GM18526 (cell line): ENCODE measurements around the gene PDE1A.

Experiments used
- POLR2A ChIP-seq: IDR thresholded peaks from 3 replicates; pipeline ENCODE4 v1.6.1; 2011; ENCODE audit not compliant: insufficient read length; ENCODE audit errors: extremely low read depth

Gene PDE1A

DNA sequence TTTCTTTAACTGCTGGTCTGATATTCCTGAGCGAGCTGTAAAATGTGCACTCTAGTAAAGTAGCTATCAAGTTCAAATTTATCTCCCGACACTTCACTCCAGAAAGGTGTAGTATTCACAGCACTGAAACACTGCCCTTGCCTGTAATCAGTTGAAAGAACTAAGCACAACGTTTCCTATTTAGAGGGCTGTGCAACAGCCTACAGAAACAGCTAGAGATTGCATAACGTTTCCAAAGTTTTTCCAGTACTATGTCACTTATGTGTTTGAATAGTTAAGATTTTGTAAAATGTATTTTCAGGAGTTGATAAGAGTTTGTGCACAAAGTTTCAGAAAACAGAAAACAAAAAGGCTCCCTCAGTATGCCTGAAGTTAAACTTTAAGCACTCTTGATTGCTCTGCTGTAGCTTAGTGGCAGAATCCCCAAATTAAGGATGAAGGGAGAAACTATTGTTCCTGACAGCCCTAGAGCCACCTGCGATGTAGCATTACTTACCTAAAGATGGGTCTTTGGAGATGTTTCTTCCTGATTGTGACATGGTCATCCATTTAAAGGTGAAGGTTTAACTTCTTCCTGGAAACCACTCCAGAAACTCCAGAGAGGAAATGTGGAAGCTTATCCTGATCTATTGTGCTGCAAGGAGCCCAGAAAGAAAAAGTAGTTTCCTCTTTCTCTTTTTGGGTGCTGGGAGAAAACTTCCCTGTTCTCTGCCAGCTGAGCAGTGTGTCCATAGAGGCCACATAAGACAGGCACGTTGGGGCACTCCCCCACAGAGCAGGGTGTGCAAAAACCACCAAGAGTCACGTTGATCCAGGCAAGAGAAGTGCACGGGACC, 536 bp downstream of the PDE1A start:
- no peak for TF ChIP-seq POLR2A

DNA sequence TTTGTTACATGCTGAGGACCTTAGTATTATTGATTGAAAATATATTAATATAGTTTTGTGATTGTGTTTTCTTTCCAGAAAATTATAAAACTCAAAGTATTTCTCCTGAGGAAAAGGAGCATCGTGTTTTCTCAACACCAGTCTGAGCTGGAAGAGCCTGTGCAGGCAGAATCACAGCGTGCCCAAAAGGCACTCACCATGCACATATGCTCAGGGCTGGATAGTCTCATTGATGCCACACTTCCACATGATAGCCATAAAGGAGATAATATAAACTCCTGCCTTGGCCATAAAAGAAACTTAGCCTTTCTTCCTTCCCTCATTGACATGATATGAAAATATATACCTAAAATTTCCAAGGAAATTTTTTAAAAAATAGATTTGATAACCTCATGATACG, 4.0 kb downstream of the PDE1A start:
- TF ChIP-seq POLR2A: no peak

DNA sequence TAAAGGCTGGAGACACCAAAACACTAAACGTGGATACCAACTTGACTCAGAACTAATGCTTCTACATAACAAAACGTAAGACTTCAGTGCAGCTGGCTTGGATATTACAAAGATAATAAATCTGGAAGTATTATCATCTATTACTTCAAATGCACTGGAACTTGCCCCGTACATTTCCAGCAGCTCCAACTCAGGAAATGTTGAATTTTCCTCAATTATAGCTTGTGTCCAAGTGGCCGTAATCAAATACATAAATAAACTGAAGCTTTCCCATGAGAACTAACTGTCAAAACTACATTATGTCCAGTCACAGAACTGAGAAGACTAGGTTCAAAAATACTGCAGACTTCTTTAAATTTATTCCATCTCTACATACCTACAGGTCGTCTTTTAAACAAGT, 6.2 kb downstream of the PDE1A start:
- no peak for TF ChIP-seq POLR2A

DNA sequence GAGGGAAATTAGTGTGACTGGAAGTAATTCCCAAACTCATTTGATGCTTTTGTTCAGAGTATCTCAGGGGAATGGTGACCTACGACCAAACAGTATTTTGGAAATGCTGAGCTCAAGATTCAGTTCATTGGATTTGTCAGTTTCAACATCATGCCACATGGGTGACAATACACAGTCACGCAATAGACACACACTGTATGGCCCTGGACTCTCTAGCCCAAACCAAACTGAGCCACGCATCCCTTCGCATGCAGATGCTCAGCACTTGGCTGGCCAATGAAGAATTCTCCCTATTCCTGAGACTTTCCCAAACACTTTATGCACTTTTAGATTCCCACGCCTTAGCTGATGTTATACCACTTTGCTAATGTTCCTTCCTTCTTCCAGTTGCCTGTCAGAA, 10.0 kb downstream of the PDE1A start:
- TF ChIP-seq POLR2A: no peak

DNA sequence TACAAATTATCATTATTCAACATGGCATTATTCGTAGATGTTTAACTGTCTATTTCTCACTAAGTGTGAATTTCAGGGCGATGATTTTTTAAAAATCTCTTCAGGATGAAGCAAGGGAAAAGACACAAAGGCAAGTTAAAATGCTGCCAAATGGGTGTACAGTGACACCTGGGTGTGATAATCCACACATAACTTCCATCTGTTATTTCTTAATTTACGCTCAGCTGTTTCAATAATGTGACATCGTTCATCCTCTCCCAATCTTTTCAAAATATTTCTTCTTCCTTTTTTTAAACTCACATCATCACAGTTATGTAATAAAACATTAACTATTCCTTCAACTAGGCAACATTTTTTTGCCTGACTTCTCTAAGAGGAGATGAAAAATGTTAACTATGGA, 10.6 kb downstream of the PDE1A start:
- no peak for TF ChIP-seq POLR2A

DNA sequence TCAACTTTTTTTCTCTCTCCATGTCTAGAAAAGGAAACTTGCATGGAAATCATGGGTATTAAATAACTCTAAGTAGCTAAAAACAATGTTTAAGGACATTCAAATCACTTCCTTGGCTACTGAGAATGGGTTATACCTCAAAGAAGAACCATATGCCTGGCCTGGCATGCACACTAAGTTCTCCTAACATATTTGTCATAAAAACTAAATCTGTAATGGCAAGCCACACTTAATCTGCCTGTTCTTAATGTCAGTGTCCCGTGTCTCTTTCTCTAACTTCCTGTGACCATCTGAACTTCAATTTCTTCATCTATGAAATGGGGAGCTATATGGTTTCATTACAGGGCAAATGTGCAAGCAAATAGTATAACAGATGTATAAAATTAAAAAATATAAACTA, 11.1 kb downstream of the PDE1A start:
- no peak for TF ChIP-seq POLR2A

DNA sequence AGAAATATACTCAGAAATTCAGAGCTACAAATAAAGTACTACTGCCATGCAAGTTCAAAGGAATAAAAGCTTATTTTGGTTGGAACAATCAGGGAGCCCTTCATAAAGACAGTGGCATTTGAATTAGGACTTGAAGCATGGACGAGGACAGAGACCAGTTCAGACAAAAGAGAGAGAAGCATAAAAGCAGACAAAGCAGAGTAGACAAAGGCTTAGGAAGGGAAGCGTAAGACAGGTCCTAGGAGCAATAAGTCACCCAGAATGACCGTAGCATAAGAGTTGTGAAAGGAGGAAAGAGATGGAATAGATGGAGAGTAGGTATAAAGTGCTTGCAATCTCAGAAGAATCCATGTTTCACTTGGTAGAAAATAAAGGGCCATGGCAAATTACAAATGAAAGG, 14.0 kb downstream of the PDE1A start:
- TF ChIP-seq POLR2A: no peak

DNA sequence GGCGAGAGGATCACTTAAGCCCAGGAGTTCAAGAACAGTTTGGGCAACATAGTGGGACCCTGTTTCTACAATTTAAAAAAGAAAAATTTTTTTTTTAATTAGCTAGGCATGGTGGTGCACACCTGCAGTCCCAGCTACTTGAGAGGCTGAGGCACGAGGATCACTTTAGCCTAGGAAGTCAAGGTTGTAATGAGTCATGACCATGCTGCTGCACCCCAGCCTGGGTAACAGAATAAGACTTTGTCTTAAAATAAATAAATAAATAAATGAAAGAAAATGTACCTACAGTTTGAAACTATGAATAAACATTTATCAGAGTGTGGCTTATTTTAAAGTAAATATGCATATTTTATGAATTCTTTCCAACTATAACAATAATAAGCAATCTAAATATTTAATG, 16.7 kb downstream of the PDE1A start:
- no peak for TF ChIP-seq POLR2A

DNA sequence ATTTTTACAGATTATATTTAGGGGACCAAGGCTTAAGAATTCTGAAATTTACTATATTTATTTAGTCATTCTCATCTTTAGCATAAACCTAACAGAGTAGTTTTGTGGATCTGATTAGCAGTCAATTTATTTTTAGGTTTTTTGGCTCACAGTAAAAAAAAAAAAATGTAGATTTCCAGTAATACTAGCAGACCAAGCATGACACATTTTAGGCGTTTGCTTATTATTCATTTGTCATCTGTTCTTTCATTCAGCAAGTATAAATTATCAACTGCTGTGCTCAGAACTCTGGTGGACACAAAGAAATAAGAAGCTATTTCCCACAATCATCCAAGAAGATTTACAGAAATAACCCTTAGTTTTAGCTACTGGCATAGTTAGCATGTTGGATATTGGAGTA, 20.6 kb downstream of the PDE1A start:
- no peak for TF ChIP-seq POLR2A

DNA sequence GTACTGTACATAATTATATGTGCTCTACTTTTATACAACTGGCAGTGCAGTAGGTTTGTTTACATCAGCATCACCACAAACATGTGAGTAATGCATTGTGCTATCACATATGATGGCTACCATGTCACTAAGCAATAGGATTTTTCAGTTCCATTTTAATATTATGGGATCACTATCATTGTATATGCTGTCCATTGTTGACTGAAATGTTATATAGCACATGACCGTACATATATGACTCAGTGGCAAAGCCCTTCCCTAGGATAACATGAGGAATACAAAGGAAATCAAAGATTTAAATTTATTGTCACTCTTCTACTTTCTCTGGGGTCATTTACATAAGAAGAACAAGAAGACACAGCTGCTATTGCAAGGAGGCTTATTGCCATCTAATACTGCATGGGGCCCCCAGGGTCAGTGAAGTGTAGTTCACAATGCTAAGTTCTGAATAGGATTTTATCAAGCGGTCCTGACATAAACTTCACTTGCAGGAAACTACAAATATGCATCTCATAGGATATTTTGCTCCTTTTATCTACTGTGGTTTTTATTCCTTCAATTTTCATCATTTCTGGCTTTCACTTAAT, 21.8 kb downstream of the PDE1A start:
- no peak for TF ChIP-seq POLR2A

DNA sequence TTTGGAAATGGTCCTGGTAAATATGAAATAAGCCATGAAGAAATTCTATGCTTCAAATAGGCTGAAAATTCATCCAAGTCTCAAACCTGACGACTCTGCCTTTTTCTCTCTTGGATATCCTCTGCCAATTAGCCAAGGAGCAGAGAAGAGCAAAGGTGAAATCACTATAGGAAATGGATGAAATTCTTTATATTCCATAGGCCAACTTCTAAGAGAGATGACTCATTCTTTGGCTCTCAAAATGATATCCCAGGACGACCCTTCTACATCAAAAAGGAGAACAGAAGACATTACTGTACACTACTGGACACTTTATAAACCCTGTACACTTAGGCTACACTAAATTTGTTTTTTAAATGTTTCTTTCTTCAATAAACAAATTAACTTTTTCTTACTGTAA, 22.7 kb downstream of the PDE1A start:
- TF ChIP-seq POLR2A: no peak

DNA sequence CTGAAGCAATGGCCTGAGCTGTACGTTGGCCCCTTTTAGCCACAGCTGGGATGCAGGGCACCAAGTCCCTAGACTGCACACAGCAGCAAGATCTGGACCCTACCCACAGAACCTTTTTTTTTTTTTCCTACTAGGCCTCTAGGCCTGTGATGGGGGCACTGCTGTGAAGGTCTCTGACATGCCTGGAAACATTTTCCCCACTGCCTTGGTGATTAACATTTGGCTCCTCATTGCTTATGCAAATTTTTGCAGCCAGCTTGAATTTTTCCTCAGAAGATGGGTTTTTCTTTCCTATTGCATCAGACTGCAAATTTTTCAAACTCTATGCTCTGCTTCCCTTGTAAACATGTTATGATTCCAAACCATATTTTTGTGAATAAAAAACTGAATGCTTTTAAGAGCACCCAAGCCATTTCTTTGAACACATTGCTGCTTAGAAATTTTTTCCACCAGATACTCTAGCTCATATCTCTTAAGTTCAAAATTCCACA, 33.5 kb downstream of the PDE1A start:
- TF ChIP-seq POLR2A: no peak

DNA sequence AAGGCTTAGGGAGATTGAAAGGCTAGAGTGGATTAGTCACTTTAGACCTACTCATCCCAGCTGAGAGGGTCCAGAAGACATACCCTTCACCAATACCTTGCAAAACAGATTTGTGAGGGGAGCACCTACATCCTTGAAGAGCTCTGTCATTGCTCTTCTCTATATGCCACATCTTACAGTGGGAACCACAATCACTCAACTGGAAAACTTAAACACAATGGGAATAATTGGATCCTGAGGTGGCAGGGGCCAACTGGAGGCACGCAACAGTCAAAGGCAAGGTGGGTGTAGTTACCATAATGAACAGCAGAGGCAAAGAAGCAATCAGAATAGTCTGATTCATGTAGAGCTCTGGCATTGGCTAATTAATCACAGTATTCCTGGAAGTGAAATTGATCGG, 35.4 kb downstream of the PDE1A start:
- no peak for TF ChIP-seq POLR2A

DNA sequence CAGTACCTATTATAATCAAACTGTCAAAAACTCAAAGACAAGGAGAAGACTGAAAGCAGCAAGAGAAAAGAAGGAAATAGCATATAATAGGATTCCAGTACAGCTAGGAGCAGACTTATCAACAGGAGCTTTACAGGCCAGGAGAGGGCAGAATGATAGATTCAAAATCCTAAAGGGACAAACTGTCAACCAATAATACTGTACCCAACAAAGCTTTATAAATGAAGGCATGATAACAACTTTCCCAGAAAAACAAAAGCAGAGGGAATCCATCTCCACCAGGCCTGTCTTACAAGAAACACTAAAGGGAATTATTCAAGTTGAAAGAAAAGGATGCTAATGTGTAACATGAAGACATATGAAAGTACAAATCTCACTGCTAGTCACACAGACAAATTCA, 42.0 kb downstream of the PDE1A start:
- TF ChIP-seq POLR2A: no peak

DNA sequence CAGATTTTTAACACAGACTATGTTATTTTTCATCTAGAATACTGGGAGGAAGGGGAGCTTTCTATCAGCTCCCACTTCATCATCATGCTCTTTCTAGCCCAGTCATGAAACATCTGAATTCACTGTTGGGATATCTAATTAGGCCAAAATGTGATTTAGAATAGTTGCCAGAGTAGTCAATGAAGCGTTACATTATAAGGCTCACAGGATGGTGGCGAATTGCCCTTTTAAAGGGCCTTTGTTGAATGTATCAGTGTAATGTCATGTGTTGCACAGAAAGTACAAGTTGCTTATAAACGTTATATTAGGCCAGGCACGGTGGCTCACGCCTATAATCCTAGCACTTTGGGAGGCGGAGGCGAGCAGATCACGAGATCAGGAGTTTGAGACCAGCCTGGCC, 45.6 kb downstream of the PDE1A start:
- no peak for TF ChIP-seq POLR2A

DNA sequence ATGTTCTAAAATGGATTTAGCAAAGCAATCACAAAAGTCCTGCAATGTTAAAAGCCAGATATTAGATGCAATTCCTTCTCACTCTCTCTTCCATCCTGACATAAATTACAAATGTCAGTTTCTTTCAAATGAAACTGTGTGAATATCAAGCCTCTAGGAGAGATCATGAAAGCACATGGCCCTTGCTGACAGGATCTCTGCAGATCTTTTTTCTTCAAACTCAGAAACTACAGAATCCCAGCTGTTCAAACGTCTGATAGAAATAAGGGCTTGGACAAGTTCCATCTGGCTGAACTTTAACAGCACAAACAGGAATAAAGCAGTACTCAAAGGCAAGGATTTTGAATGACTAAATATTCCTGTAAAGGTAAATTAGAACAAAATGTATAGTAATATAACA, 47.6 kb downstream of the PDE1A start:
- no peak for TF ChIP-seq POLR2A

DNA sequence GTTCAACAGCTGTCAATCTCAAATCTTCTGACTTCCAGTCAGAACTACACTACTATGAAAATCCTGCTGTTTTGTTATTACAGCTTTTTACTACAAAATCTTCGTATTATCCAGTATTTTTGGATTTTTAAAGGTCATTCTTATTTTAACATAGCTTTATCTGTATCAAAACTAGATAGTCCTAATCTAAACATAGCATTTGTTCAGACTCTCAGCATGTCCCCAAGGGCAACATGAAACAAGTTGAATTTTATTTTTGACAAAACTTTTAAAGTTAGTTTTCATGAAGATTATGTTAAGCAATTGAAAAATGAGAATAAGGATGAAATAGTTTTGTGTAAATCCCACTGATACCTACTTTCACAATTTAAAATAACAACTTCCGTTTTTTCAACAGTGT, 48.1 kb downstream of the PDE1A start:
- no peak for TF ChIP-seq POLR2A
